ENCODE results near the gene GPR142. TPM values are rescaled to one million over a fixed set of nuclear protein-coding genes. Genes with fewer than 3 reads are reported as not detected.

GPR142 gene
- total and polyA plus RNA-seq, 2 donors (not counting 3 experiments of a cell fraction or from before 2014, with no cell fraction given) = not detected

GRCh38 chr17:74334393-74335039 lies 32.8 kb upstream of the GPR142 start:
- DNase-seq (ENCODE audit: low read depth, low spot score) (no peak), FAIRE-seq (no peak)
- Histone ChIP-seq H3K27ac (ENCODE audit: insufficient read depth, low read depth, low read length) (no peak overlapping the region), H3K27me3 (ENCODE audit: control insufficient read depth in 2 of 2, insufficient read depth in 2 of 2, low read length in 2 of 2) (no peaks in the 10 kb centered on the region), H3K36me3 (ENCODE audit: control insufficient read depth in 2 of 2, extremely low read depth in 1 of 2, insufficient read depth in 2 of 2, low read length in 2 of 2) (no peaks in the 10 kb centered on the region), H3K9me3 (replicated peaks; ENCODE audit: control insufficient read depth, insufficient read depth, low read length) (no peaks in the 10 kb centered on the region), H4K20me1 (replicated peaks; ENCODE audit: control insufficient read depth, extremely low read depth, insufficient read depth, low read length) (no peaks in the 10 kb centered on the region), H3K4me1 (ENCODE audit: control insufficient read depth, extremely low read depth, insufficient read depth, low read length) (no peaks in the 10 kb centered on the region), H3K9ac (replicated peaks; ENCODE audit: extremely low read depth, insufficient read depth, low read length) (no peak overlapping the region), H2AFZ (ENCODE audit: low read depth, low read length) (no peak overlapping the region), H3K79me2 (ENCODE audit: control insufficient read depth, insufficient read depth, low read length) (no peaks in the 10 kb centered on the region), H3K4me2 (ENCODE audit: insufficient read depth, low read length) (no peak overlapping the region), H3K9me1 (replicated peaks; ENCODE audit: control insufficient read depth, extremely low read depth, insufficient read depth, low read length) (no peaks in the 10 kb centered on the region), H3K4me3 (replicated peaks in 1 of 3; ENCODE audit: insufficient read depth in 1 of 3, low read depth in 1 of 3, low read length in 3 of 3) (no peak overlapping the region)
- BruUV-seq (replicated peaks) = no TSS peak
- TF ChIP-seq MYC (IDR thresholded peaks at IDR 0.05; ENCODE audit: low read depth, low read length) (no peak), FOS (IDR thresholded peaks at IDR 0.05; ENCODE audit: borderline replicate concordance, insufficient read depth, low read length) (no peak), GATA2 (IDR thresholded peaks at IDR 0.05; ENCODE audit: insufficient read depth, insufficient read length, low read depth, low read length) (no peak), POLR2AphosphoS5 (IDR thresholded peaks at IDR 0.05; ENCODE audit: insufficient read depth, low read depth, low read length) (no peak), POLR2A (IDR thresholded peaks at IDR 0.05; ENCODE audit: low read depth, low read length) (no peak), CTCF (IDR thresholded peaks at IDR 0.05; ENCODE audit: extremely low read depth in 1 of 2, insufficient read depth in 1 of 2, low read depth in 1 of 2, low read length in 2 of 2) (no peak)
- TF ChIP-seq, protein P1, sequence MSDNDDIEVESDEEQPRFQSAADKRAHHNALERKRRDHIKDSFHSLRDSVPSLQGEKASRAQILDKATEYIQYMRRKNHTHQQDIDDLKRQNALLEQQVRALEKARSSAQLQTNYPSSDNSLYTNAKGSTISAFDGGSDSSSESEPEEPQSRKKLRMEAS (IDR thresholded peaks at IDR 0.05; ENCODE audit: insufficient read depth, insufficient read length) = no peak
- ChIA-PET CTCF (interaction anchor here (0.6 to 1.5 kb wide), 2 partner anchors 29 to 45 kb away, joined by 3 to 4 read pairs; no protein-coding TSS in a partner anchor), POLR2A (no interaction called here)
- intact Hi-C loops (cut with micrococcal nuclease) = no loop called here
- dilution Hi-C loops (cut with MboI; ENCODE audit: extremely low pct_ligation_motif_present, low sequenced_read_pairs) = no loop called here
